ENCODE measurements around the gene SDK1.

DNA sequence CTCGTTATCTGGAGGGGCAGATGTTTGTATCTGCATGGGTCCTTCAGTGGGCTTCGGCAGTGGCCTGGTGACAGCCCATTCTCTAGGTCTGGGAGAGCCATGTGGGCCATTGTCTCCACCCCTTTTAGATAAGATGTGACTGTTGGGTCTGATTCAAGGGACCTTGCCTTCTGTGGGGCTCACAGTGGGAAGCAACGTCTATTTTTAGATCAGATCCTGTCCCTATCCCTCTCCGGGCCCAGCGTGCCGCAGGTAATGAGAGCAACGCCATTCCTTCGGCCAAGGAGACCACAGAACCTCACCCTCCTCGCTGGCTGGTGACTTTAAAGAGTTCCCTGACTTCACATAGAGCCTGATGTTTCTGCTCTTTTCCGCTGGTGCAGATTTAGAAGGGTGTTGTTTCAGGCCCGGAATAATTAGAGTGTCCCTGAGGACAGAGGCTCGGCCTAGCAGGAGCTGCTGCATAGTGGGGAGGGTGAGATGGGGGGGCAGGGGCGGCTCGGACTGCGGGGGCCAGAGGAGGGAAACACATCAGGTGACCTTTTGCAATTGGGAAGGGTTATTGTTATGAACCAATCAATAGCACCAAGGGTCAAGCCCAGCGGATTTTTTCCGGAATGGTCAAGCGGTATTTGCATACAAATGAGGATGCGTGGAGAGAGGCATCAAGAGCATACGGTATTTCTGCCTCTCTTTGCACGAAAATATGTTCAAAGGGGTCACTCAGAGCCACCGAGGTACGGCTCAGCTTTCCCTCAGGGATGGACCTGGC, 878.0 kb downstream of the SDK1 start:
- TF ChIP-seq JUNB (IDR thresholded peaks at IDR 0.05; ENCODE audit: unreplicated experiment) (no peak), EZH2phosphoT487 (IDR thresholded peaks at IDR 0.05; ENCODE audit: unreplicated experiment) (no peak), POLR2AphosphoS5 (IDR thresholded peaks at IDR 0.05; ENCODE audit: low read depth) (no peak)
- TF ChIP-seq, protein P1, sequence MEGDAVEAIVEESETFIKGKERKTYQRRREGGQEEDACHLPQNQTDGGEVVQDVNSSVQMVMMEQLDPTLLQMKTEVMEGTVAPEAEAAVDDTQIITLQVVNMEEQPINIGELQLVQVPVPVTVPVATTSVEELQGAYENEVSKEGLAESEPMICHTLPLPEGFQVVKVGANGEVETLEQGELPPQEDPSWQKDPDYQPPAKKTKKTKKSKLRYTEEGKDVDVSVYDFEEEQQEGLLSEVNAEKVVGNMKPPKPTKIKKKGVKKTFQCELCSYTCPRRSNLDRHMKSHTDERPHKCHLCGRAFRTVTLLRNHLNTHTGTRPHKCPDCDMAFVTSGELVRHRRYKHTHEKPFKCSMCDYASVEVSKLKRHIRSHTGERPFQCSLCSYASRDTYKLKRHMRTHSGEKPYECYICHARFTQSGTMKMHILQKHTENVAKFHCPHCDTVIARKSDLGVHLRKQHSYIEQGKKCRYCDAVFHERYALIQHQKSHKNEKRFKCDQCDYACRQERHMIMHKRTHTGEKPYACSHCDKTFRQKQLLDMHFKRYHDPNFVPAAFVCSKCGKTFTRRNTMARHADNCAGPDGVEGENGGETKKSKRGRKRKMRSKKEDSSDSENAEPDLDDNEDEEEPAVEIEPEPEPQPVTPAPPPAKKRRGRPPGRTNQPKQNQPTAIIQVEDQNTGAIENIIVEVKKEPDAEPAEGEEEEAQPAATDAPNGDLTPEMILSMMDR (conservative IDR thresholded peaks at IDR 0.05; ENCODE audit: low read depth in 2 of 2): no peak

Measured in GM23338 (cell line).